ENCODE data around the gene ZRANB2.

The ZRANB2 gene

DNA sequence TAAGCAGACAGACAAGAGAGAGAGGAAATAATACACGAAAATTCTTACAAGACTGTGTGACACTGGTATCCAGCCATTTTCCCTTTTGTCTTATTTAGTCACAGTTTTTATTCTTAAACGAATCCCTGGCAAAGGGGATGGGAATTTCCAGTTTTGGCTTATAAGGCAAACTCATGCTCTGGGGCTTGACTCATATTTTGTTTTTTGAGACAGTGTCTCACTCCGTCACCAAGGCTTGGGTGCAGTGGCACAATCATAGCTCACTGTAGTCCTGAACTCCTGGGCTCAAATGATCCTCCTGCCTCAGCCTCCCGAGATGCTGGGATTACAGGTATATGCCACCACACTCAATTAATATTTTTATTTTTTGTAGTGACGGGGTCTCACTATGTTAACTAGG, 65.1 kb downstream of the ZRANB2 start:
- TF ChIP-seq, protein P1, sequence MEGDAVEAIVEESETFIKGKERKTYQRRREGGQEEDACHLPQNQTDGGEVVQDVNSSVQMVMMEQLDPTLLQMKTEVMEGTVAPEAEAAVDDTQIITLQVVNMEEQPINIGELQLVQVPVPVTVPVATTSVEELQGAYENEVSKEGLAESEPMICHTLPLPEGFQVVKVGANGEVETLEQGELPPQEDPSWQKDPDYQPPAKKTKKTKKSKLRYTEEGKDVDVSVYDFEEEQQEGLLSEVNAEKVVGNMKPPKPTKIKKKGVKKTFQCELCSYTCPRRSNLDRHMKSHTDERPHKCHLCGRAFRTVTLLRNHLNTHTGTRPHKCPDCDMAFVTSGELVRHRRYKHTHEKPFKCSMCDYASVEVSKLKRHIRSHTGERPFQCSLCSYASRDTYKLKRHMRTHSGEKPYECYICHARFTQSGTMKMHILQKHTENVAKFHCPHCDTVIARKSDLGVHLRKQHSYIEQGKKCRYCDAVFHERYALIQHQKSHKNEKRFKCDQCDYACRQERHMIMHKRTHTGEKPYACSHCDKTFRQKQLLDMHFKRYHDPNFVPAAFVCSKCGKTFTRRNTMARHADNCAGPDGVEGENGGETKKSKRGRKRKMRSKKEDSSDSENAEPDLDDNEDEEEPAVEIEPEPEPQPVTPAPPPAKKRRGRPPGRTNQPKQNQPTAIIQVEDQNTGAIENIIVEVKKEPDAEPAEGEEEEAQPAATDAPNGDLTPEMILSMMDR (IDR thresholded peaks at IDR 0.05; ENCODE audit: borderline replicate concordance, insufficient read depth, low read depth, low read length) = no peak
- no peak overlapping the region for H3K4me3 ChIP-seq (ENCODE audit: low read depth, low read length)

DNA sequence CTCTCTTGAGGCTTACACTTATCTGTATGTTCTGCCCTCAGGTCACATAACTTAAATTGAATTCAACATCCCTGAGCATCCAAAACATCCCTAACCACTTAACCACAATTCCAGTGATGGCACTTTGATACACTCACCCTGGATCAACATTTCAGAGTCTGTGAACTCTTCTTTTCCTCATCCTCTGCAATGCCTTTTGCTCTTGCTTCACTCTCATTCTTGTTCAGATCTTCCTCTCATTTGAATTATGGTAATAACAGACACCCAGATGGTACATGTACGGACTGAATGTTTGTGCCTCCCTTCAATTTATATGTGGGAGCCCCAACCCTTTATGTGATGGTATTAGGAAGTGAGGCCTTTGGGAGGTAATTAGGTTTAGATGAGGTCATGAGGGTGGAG, 66.7 kb downstream of the ZRANB2 start:
- TF ChIP-seq, protein P1 (IDR thresholded peaks at IDR 0.05; ENCODE audit: borderline replicate concordance, insufficient read depth, low read depth, low read length) = no peak

More for the DNA sequence above, 66.7 kb downstream of the ZRANB2 start:
- no peak overlapping the region for H3K4me3 ChIP-seq (ENCODE audit: low read depth, low read length)
